Ovary (tissue), 3 donors: ENCODE data around the gene LETM1.

Source experiments
- EP300 ChIP-seq: sonication (generic); formaldehyde crosslinking; IDR thresholded peaks from one replicate; pipeline ENCODE4 v1.6.1; 2017; ENCODE audit warnings: antibody characterized with exemption
- POLR2A ChIP-seq: fragments of 450-650 bp; IDR thresholded peaks from one replicate; pipeline ENCODE4 v1.6.1; 2017; ENCODE audit warnings: antibody characterized with exemption, mild to moderate bottlenecking, moderate library complexity
- TF ChIP-seq, protein P1 (sequence below), 3 donors: fragments of 450-650 bp in 2 of 3; fragments of 200-600 bp in 1 of 3; IDR thresholded peaks; one replicate each; pipeline versions ENCODE4 v1.5.1 to v1.8.0; 2016 to 2022; ENCODE audit warnings: antibody characterized with exemption in 3 of 3, mild to moderate bottlenecking in 1 of 3
- donor health status: DM: no; HTN: no; CAD: no.

GRCh38 chr4:1788254-1788973 lies 67.5 kb downstream of the LETM1 start:
- TF ChIP-seq, protein P1, sequence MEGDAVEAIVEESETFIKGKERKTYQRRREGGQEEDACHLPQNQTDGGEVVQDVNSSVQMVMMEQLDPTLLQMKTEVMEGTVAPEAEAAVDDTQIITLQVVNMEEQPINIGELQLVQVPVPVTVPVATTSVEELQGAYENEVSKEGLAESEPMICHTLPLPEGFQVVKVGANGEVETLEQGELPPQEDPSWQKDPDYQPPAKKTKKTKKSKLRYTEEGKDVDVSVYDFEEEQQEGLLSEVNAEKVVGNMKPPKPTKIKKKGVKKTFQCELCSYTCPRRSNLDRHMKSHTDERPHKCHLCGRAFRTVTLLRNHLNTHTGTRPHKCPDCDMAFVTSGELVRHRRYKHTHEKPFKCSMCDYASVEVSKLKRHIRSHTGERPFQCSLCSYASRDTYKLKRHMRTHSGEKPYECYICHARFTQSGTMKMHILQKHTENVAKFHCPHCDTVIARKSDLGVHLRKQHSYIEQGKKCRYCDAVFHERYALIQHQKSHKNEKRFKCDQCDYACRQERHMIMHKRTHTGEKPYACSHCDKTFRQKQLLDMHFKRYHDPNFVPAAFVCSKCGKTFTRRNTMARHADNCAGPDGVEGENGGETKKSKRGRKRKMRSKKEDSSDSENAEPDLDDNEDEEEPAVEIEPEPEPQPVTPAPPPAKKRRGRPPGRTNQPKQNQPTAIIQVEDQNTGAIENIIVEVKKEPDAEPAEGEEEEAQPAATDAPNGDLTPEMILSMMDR (IDR thresholded peaks at IDR 0.05) = no peak
- TF ChIP-seq EP300 = no peak
- no peak for TF ChIP-seq POLR2A
